Kidney (tissue), 14 donors: ENCODE data around the gene COL28A1. TPM values are rescaled to one million over a fixed set of nuclear protein-coding genes. Genes with fewer than 3 reads are reported as not detected.

Experiments
- DNase-seq, 5 donors: peaks; one replicate each; pipeline ENCODE4 v3.0.0-alpha.2; 2013 to 2020
- FAIRE-seq: peaks from 2 replicates; lab custom pipeline; 2012; peaks lifted over from hg19 to GRCh38; lab: Jason Lieb, UNC
- H3K27ac ChIP-seq, 2 donors: one replicate each; pipeline ENCODE4 v1.7.0; 2013; ENCODE audit warnings: low read depth in 2 of 2, low read length in 2 of 2, inconsistent platforms in 1 of 2
- H3K27me3 ChIP-seq: one replicate; pipeline ENCODE4 v1.7.1; 2013; ENCODE audit warnings: low read length, inconsistent platforms; ENCODE audit not compliant: control insufficient read depth, insufficient read depth
- H3K36me3 ChIP-seq, 3 donors: one replicate each; pipeline versions ENCODE4 v1.7.0 to v1.7.1; 2013; ENCODE audit warnings: low read length in 3 of 3, control low read depth in 1 of 3, inconsistent platforms in 1 of 3; ENCODE audit not compliant: insufficient read depth in 3 of 3, control insufficient read depth in 2 of 3
- H3K4me1 ChIP-seq, 3 donors: one replicate each; pipeline versions ENCODE4 v1.7.0 to v1.7.1; 2013; ENCODE audit warnings: low read length in 3 of 3, inconsistent platforms in 1 of 3, low read depth in 1 of 3; ENCODE audit not compliant: control insufficient read depth in 2 of 3, insufficient read depth in 2 of 3
- H3K4me3 ChIP-seq, 3 donors: one replicate each; pipeline versions ENCODE4 v1.7.0 to v1.8.1; 2013; ENCODE audit warnings: low read length in 3 of 3, control low read depth in 1 of 3, inconsistent platforms in 1 of 3
- H3K9ac ChIP-seq, 3 donors: one replicate each; pipeline versions ENCODE4 v1.7.0 to v1.7.1; 2013; ENCODE audit warnings: low read length in 3 of 3, control low read depth in 1 of 3, inconsistent platforms in 1 of 3
- H3K9me3 ChIP-seq, 3 donors: one replicate each; pipeline versions ENCODE4 v1.7.0 to v1.7.1; 2013; ENCODE audit warnings: low read length in 3 of 3, control low read depth in 1 of 3, inconsistent platforms in 1 of 3; ENCODE audit not compliant: control insufficient read depth in 2 of 3, insufficient read depth in 1 of 3
- intact Hi-C: fragments of 100-400 bp; cut with DNase I; formaldehyde crosslinking; loops from one replicate; pipeline ENCODE4 v1.11.1; 2022
- polyA plus RNA-seq: library from polyadenylated mRNA; stranded (reverse); fragments of 350-450 nt; fragmentation: Illumina TruSeq; extraction: RNeasy Lipid Tissue Mini Kit (QIAGEN cat#74804); gene quantifications from one replicate; pipeline ENCODE4 v1.2.3, GENCODE V29; 2014; ENCODE audit warnings: low read depth, low replicate concordance; ENCODE audit not compliant: insufficient read depth
- total RNA-seq: library from RNA; stranded (reverse); fragmentation: NEBNext Ultra II Directional; extraction: Animal tissue kit (Norgen Biotek cat#: 25700); gene quantifications from one replicate; pipeline ENCODE4 v1.2.1, GENCODE V29; 2021
- TF ChIP-seq, protein P1 (sequence below): IDR thresholded peaks from 3 replicates; pipeline ENCODE4 v1.5.1; 2012; ENCODE audit warnings: mild to moderate bottlenecking, moderate library complexity, borderline replicate concordance; ENCODE audit not compliant: insufficient read depth; ENCODE audit errors: extremely low read depth
- donor health status: control.
- donor health status: control.
- donor health status: control.
- donor health status: control.
- donor health status: control.
- donor health status: DM: yes; HTN: yes; CAD: no.
- donor health status: Normal renal cell carcinoma (clear cell type).

COL28A1 gene
- total and polyA plus RNA-seq, 2 donors from 2014 or later, result 2.7 to 5.8 TPM

DNA sequence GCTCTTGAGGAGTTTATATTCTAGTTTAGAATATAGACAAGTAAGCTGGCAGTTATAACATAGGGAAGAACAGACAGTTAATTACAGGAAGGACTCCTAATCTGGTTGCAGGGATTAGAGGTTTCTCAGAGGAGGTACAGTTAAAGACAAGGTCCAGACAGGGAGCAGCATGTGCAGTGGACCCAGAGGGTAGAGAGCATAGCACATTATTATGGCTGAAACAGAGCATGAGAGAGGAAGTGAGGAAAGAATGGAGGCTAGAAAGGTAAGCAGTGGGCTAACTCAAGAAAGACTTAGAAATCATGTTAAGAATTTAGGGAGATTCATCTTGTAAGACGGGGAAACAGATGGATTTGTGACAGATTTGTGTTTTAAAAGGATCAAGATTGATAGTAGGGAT, 40.7 kb upstream of the COL28A1 start:
- H3K36me3 ChIP-seq, result peaks cover 0 to 3% (median 0%) of the 10 kb centered on the region in 3 donors
- H3K27me3 ChIP-seq, result no peaks in the 10 kb centered on the region
- H3K27ac ChIP-seq, result no peak overlapping the region
- H3K9me3 ChIP-seq, result no peaks in the 10 kb centered on the region
- TF ChIP-seq, protein P1, sequence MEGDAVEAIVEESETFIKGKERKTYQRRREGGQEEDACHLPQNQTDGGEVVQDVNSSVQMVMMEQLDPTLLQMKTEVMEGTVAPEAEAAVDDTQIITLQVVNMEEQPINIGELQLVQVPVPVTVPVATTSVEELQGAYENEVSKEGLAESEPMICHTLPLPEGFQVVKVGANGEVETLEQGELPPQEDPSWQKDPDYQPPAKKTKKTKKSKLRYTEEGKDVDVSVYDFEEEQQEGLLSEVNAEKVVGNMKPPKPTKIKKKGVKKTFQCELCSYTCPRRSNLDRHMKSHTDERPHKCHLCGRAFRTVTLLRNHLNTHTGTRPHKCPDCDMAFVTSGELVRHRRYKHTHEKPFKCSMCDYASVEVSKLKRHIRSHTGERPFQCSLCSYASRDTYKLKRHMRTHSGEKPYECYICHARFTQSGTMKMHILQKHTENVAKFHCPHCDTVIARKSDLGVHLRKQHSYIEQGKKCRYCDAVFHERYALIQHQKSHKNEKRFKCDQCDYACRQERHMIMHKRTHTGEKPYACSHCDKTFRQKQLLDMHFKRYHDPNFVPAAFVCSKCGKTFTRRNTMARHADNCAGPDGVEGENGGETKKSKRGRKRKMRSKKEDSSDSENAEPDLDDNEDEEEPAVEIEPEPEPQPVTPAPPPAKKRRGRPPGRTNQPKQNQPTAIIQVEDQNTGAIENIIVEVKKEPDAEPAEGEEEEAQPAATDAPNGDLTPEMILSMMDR, result no peak
- no peak overlapping the region for H3K4me3 ChIP-seq
- intact Hi-C loops, result no loop called here
- H3K4me1 ChIP-seq, result no peaks in the 10 kb centered on the region
- DNase-seq, result no peak
- H3K9ac ChIP-seq, result no peak overlapping the region
- no peak for FAIRE-seq

DNA sequence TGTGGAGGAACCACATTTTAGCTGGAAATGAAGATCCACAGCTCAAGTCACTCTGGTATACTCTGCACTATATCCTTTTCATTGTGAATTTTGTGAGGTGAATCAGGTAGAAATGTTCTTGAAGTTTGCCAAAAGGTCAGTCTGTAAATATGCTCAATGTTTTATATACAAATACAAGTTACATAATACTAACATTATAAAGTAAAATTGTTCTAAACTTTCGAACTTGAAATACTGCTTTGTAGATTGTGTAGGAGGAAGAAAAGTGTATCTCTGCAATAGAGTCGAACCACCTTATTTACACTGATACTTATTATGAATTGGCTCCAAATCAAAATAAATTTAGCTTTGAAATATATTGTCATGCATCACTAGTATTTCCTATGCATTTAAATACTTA, 38.0 kb upstream of the COL28A1 start:
- no peak overlapping the region for H3K9ac ChIP-seq
- intact Hi-C loops, result no loop called here
- H3K27me3 ChIP-seq, result no peaks in the 10 kb centered on the region
- H3K36me3 ChIP-seq, result peaks cover 0 to 3% (median 0%) of the 10 kb centered on the region in 3 donors
- no peak overlapping the region for H3K27ac ChIP-seq
- FAIRE-seq (no peak), DNase-seq (no peak)
- H3K4me3 ChIP-seq, result no peak overlapping the region
- H3K9me3 ChIP-seq, result no peaks in the 10 kb centered on the region
- no peaks in the 10 kb centered on the region for H3K4me1 ChIP-seq
- TF ChIP-seq, protein P1, result no peak

DNA sequence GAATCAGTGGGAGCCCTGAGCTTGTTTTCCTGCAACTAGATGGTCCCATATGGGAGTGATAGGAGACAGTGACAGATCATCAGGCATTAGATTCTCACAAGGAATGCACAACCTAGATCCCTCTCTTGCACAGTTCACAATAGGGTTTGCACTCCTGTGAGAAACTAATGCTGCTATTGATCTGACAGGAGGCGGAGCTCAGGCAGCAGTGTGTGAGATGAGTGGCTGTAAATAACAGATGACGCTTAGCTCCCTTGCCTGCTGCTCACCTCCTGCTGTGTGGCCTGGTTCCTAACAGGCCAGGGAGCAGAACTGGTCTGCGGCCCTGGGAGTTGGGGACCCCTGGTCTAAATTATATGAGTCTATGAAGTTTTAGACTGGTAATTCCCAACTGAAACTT, 34.9 kb upstream of the COL28A1 start:
- intact Hi-C loops, result no loop called here
- DNase-seq, result no peak
- no peak overlapping the region for H3K4me3 ChIP-seq

More for the DNA sequence above, 34.9 kb upstream of the COL28A1 start:
- FAIRE-seq, result no peak
- no peak overlapping the region for H3K9ac ChIP-seq
- no peaks in the 10 kb centered on the region for H3K27me3 ChIP-seq
- H3K36me3 ChIP-seq, result peaks cover 0 to 3% (median 0%) of the 10 kb centered on the region in 3 donors
- peaks cover 3 to 11% (median 4%) of the 10 kb centered on the region in 3 donors for H3K4me1 ChIP-seq
- no peak overlapping the region for H3K27ac ChIP-seq
- H3K9me3 ChIP-seq, result no peaks in the 10 kb centered on the region
- TF ChIP-seq, protein P1, result no peak
